Measurements from ENCODE around the gene HPS1.

DNA sequence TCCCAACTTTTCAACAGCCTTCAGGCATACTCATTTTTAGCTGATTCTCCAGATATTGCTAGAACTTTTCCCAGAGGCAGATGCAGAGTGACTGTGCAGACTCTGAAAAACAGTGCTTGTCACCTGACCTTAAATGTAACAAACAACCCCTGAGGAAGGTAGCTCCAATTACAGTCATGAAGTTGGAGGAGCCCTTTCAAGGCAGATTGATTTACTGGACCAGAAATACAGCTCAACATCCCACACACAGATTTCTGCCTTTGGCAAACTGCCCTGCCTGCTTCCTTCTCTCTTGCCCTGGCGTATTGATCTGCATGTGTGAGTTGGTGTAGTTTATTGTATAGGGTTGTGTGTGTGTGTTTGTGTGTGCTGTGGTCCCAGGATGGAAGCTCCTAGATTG is 70.2 kb downstream of the HPS1 start:
- TF ChIP-seq, protein P1, sequence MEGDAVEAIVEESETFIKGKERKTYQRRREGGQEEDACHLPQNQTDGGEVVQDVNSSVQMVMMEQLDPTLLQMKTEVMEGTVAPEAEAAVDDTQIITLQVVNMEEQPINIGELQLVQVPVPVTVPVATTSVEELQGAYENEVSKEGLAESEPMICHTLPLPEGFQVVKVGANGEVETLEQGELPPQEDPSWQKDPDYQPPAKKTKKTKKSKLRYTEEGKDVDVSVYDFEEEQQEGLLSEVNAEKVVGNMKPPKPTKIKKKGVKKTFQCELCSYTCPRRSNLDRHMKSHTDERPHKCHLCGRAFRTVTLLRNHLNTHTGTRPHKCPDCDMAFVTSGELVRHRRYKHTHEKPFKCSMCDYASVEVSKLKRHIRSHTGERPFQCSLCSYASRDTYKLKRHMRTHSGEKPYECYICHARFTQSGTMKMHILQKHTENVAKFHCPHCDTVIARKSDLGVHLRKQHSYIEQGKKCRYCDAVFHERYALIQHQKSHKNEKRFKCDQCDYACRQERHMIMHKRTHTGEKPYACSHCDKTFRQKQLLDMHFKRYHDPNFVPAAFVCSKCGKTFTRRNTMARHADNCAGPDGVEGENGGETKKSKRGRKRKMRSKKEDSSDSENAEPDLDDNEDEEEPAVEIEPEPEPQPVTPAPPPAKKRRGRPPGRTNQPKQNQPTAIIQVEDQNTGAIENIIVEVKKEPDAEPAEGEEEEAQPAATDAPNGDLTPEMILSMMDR (IDR thresholded peaks at IDR 0.05): no peak
- no peak for TF ChIP-seq POLR2A (IDR thresholded peaks at IDR 0.05)
